GM21529 (cell line): ENCODE results near the gene CNPY4.
A peak's percentile ranks its signal among the peaks of the same experiment; 100 is the strongest.

Source experiments
- ATAC-seq: cut with Tn5 transposase; IDR thresholded peaks from one replicate; pipeline ENCODE4 v1.9.1; 2021; ENCODE audit not compliant: unreplicated experiment

CNPY4 gene

GRCh38 chr7:100119072-100119969, at the start of gene CNPY4, which contains the start of gene TAF6:
TSS of gene CNPY4 (plus strand) at chr7:100119634. CDS start at chr7:100119745, 111 bp downstream.
TSS of gene TAF6 (minus strand) at chr7:100119358. CDS start at chr7:100114209, 5,149 bp downstream.
- peak; percentile 74 for ATAC-seq

- no peak for ATAC-seq
Observed at GRCh38 chr7:100069991-100070390, 49.4 kb upstream of the CNPY4 start.

GRCh38 chr7:100071018-100071723, 48.3 kb upstream of the CNPY4 start:
- no peak for ATAC-seq

- ATAC-seq: no peak
Observed at GRCh38 chr7:100072462-100072861, 47.0 kb upstream of the CNPY4 start.

- no peak for ATAC-seq
Observed at GRCh38 chr7:100074841-100075240, 44.6 kb upstream of the CNPY4 start.

GRCh38 chr7:100075418-100075817, 44.0 kb upstream of the CNPY4 start:
- ATAC-seq: no peak

- no peak for ATAC-seq
Observed at GRCh38 chr7:100077205-100077604, 42.2 kb upstream of the CNPY4 start.

- ATAC-seq: no peak
Observed at GRCh38 chr7:100079024-100079560, 40.3 kb upstream of the CNPY4 start.

- ATAC-seq: no peak
Observed at GRCh38 chr7:100080907-100081534, 38.4 kb upstream of the CNPY4 start.

- peak; percentile 89 for ATAC-seq
Observed at GRCh38 chr7:100081535-100082102, 37.8 kb upstream of the CNPY4 start, which contains the start of gene ZNF3. TSS of gene ZNF3 (minus strand) at chr7:100081723. CDS start at chr7:100077357, 4,366 bp downstream.

- no peak for ATAC-seq
Observed at GRCh38 chr7:100082978-100083377, 36.5 kb upstream of the CNPY4 start.

GRCh38 chr7:100085515-100085914, 33.9 kb upstream of the CNPY4 start:
- no peak for ATAC-seq

- no peak for ATAC-seq
Observed at GRCh38 chr7:100087055-100087750, 32.2 kb upstream of the CNPY4 start.

- ATAC-seq: no peak
Observed at GRCh38 chr7:100088095-100088620, 31.3 kb upstream of the CNPY4 start.

GRCh38 chr7:100088621-100089457, 30.6 kb upstream of the CNPY4 start, which contains the start of gene COPS6:
TSS of gene COPS6 (plus strand) at chr7:100088969. CDS start at chr7:100088991, 22 bp downstream.
- peak; percentile 68 for ATAC-seq

- ATAC-seq: no peak
Observed at GRCh38 chr7:100089458-100090196, 29.8 kb upstream of the CNPY4 start.

GRCh38 chr7:100090527-100091410, 28.7 kb upstream of the CNPY4 start:
- no peak for ATAC-seq
